HEK293 (cell line): Measurements from ENCODE around the gene TBX4.

Experiments used
- CTCF ChIA-PET: fragments of 350-600 bp; formaldehyde crosslinking; extraction: SDS; loops from one replicate; lab custom pipeline; 2021; ENCODE audit warnings: antibody characterized with exemption; lab: Yijun Ruan, JAX
- POLR2A ChIA-PET: fragments of 300-600 bp; formaldehyde crosslinking; extraction: SDS; loops from one replicate; lab custom pipeline; 2020; ENCODE audit warnings: antibody characterized with exemption, inconsistent platforms; lab: Yijun Ruan, JAX
- H3K27ac ChIP-seq: fragments of 200-500 bp; sonication (Bioruptor generic); 2 replicates; pipeline ENCODE4 v1.5.1; 2014; ENCODE audit warnings: low read depth, low read length, control low read depth, inconsistent platforms; ENCODE audit errors: extremely low read depth
- H3K36me3 ChIP-seq, 2 experiments: fragments of 200-500 bp in 1 of 2; sonication (Bioruptor generic) in 1 of 2; 1 replicate in 1 of 2; 2 replicates in 1 of 2; pipeline ENCODE4 v1.5.1; 2014 to 2017; ENCODE audit warnings: inconsistent platforms in 2 of 2, low read length in 2 of 2; ENCODE audit not compliant: control insufficient read depth in 2 of 2, insufficient read depth in 1 of 2
- H3K4me1 ChIP-seq: fragments of 200-500 bp; sonication (Bioruptor generic); 2 replicates; pipeline ENCODE4 v1.5.1; 2014; ENCODE audit warnings: mild to moderate bottlenecking, low read length, inconsistent platforms; ENCODE audit not compliant: control insufficient read depth, insufficient read depth
- H3K4me3 ChIP-seq: 2 replicates; pipeline ENCODE4 v1.5.1; 2011; ENCODE audit warnings: low read depth, mild to moderate bottlenecking, control low read depth, low read length, moderate library complexity
- H3K9me3 ChIP-seq: fragments of 200-500 bp; sonication (Bioruptor generic); 2 replicates; pipeline ENCODE4 v1.5.1; 2014; ENCODE audit warnings: low read depth, low read length, inconsistent platforms; ENCODE audit not compliant: control insufficient read depth, insufficient read depth
- IKZF3 ChIP-seq: fragments of 450-650 bp; IDR thresholded peaks from 2 replicates; pipeline ENCODE4 v1.5.0; 2018; ENCODE audit warnings: missing biosample characterization, mild to moderate bottlenecking, missing genetic modification characterization, moderate library complexity
- KLF1 ChIP-seq: fragments of 450-650 bp; formaldehyde crosslinking; IDR thresholded peaks from 2 replicates; pipeline ENCODE4 v1.5.1; 2016; ENCODE audit warnings: missing biosample characterization, missing genetic modification characterization
- KLF8 ChIP-seq: fragments of 450-650 bp; formaldehyde crosslinking; IDR thresholded peaks from 2 replicates; pipeline ENCODE4 v1.5.1; 2016; ENCODE audit warnings: missing biosample characterization, missing genetic modification characterization
- MZF1 ChIP-seq: fragments of 450-650 bp; formaldehyde crosslinking; IDR thresholded peaks from 2 replicates; pipeline ENCODE4 v1.5.1; 2017; ENCODE audit warnings: missing biosample characterization, missing genetic modification characterization, borderline replicate concordance
- OVOL3 ChIP-seq: fragments of 450-650 bp; formaldehyde crosslinking; IDR thresholded peaks from 2 replicates; pipeline ENCODE4 v1.5.1; 2016; ENCODE audit warnings: missing biosample characterization, missing genetic modification characterization
- YY2 ChIP-seq: fragments of 450-650 bp; formaldehyde crosslinking; IDR thresholded peaks from 2 replicates; pipeline ENCODE4 v1.5.1; 2016; ENCODE audit warnings: missing biosample characterization, missing genetic modification characterization
- ZFP3 ChIP-seq: fragments of 450-650 bp; formaldehyde crosslinking; IDR thresholded peaks from 2 replicates; pipeline ENCODE4 v1.5.1; 2016; ENCODE audit warnings: low read depth, missing biosample characterization, missing genetic modification characterization
- ZNF16 ChIP-seq: fragments of 450-650 bp; formaldehyde crosslinking; IDR thresholded peaks from 2 replicates; pipeline ENCODE4 v1.5.1; 2016; ENCODE audit warnings: low read depth, missing biosample characterization, missing genetic modification characterization
- ZNF223 ChIP-seq: fragments of 450-650 bp; formaldehyde crosslinking; IDR thresholded peaks from 2 replicates; pipeline ENCODE4 v1.5.1; 2016; ENCODE audit warnings: missing biosample characterization, missing genetic modification characterization
- ZNF24 ChIP-seq: fragments of 450-650 bp; formaldehyde crosslinking; IDR thresholded peaks from 2 replicates; pipeline ENCODE4 v1.5.1; 2016; ENCODE audit warnings: missing biosample characterization, missing genetic modification characterization
- ZNF549 ChIP-seq: fragments of 450-650 bp; IDR thresholded peaks from 2 replicates; pipeline ENCODE4 v1.5.1; 2018; ENCODE audit warnings: missing biosample characterization, missing genetic modification characterization, mild to moderate bottlenecking, inconsistent platforms, moderate library complexity
- ZNF558 ChIP-seq: fragments of 450-650 bp; formaldehyde crosslinking; IDR thresholded peaks from 2 replicates; pipeline ENCODE4 v1.5.1; 2016; ENCODE audit warnings: missing biosample characterization, missing genetic modification characterization
- ZNF623 ChIP-seq: fragments of 450-650 bp; formaldehyde crosslinking; IDR thresholded peaks from 2 replicates; pipeline ENCODE4 v1.5.1; 2016; ENCODE audit warnings: missing biosample characterization, missing genetic modification characterization
- ZNF629 ChIP-seq: fragments of 450-650 bp; formaldehyde crosslinking; IDR thresholded peaks from 2 replicates; pipeline ENCODE4 v1.5.1; 2017; ENCODE audit warnings: missing biosample characterization, missing genetic modification characterization
- ZNF664 ChIP-seq: fragments of 450-650 bp; formaldehyde crosslinking; IDR thresholded peaks from 2 replicates; pipeline ENCODE4 v1.5.1; 2016; ENCODE audit warnings: missing biosample characterization, missing genetic modification characterization
- TF ChIP-seq, protein P1 (sequence below): fragments of 450-650 bp; formaldehyde crosslinking; IDR thresholded peaks from 2 replicates; pipeline ENCODE4 v1.5.1; 2016; ENCODE audit warnings: missing biosample characterization, missing genetic modification characterization
- TF ChIP-seq, protein P2 (sequence below): fragments of 450-650 bp; formaldehyde crosslinking; IDR thresholded peaks from 2 replicates; pipeline ENCODE4 v1.5.0; 2017; ENCODE audit warnings: missing biosample characterization, missing genetic modification characterization, borderline replicate concordance
- TF ChIP-seq, protein P3 (sequence below): fragments of 450-650 bp; formaldehyde crosslinking; IDR thresholded peaks from 2 replicates; pipeline ENCODE4 v1.5.1; 2017; ENCODE audit warnings: missing biosample characterization, missing genetic modification characterization
- TF ChIP-seq, protein P4 (sequence below): fragments of 450-650 bp; formaldehyde crosslinking; IDR thresholded peaks from 2 replicates; pipeline ENCODE4 v1.5.1; 2016; ENCODE audit warnings: missing biosample characterization, missing genetic modification characterization
- TF ChIP-seq, protein P5 (sequence below): fragments of 450-650 bp; formaldehyde crosslinking; IDR thresholded peaks from 2 replicates; pipeline ENCODE4 v1.5.1; 2016; ENCODE audit warnings: missing biosample characterization, missing genetic modification characterization
- TF ChIP-seq, protein P6 (sequence below): fragments of 450-650 bp; formaldehyde crosslinking; IDR thresholded peaks from 2 replicates; pipeline ENCODE4 v1.5.1; 2017; ENCODE audit warnings: missing biosample characterization, missing genetic modification characterization

Gene TBX4

DNA sequence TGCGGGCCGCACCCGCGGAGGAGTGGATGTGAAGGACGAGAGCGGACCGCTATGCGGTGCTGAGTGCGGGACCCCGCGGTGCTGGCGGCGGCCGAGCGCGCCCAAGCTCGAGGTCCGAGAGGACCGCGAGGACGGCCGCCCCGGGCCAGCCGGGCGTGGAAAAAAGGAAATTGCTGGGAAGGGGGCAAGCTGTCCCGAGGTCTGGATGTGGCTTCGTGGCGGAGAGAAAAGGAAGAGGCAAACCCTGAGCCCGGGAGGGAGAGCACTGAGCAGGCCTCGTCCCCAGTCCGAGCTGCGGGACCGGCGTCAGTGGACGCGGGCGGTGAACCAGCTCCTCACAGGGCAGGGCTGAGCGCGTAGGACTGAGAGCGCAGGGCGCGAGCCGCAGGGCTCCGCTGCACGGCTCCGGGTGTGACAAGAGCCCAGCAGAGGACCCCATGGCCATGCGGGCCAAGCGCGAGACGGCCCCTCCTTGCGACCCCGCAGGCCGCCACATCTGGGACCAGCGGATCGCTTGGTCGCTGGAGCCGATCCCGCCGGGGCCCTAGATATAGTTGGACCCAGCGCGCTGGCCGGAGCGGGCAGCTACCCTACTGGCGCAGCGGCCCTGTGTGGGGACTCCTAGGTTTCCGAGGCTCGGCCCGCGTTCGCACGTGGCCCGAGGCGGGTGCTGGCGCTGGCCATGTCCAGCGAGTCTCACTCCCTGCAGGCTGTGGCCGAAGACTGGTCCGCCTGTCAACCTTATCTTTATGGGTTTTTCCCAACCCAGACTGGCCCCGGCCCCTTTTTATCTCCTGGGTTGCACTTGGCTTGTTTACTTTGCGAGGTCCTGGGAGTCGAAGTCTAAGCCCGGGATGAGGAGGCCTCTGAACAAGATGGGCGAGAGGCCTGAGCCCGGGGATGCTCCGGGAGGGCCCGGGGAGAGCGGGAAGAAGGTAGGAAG is 2.4 kb downstream of the TBX4 start (continued):
- TF ChIP-seq, protein P1, sequence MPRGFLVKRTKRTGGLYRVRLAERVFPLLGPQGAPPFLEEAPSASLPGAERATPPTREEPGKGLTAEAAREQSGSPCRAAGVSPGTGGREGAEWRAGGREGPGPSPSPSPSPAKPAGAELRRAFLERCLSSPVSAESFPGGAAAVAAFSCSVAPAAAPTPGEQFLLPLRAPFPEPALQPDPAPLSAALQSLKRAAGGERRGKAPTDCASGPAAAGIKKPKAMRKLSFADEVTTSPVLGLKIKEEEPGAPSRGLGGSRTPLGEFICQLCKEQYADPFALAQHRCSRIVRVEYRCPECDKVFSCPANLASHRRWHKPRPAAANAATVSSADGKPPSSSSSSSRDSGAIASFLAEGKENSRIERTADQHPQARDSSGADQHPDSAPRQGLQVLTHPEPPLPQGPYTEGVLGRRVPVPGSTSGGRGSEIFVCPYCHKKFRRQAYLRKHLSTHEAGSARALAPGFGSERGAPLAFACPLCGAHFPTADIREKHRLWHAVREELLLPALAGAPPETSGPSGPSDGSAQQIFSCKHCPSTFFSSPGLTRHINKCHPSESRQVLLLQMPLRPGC: no peak

DNA sequence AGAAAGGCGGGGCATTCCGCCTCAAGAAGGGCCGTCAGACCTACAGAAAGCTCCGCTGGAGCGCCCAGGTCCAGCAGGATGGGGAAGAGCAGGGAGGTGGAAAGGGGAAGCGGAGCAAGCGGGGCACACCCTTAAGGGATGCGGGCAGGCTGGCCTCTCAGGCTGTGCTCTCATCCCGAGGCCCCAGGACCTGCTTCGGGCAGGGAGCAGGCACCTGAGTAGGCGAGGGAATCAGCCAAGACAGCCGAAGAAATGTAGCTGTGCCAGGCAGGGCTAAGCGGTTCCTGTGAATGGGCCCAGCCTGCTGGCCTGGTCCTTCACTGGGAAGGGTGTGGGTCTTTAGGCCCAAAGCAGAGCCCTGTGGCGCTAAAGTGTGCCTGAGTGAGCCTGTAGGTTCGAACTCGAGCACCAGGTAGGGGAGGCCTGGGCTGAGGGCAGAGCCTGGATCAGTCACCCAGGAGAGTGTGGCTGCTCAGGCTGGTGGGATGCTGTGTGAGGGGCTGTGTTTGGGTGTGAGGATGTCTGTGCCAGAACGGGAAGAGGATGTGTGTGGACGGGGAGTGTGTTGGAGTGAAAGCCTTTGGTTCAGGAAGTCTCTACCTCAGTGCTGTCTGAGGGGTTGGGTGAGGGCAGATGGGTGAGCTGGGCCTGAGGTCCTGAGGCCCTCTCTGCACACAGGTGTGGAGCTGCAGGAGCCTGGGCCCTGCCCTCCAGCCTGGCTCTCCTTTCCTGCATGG is 3.3 kb downstream of the TBX4 start:
- POLR2A ChIA-PET: no interaction called here
- Histone ChIP-seq H3K27ac (no peak overlapping the region), H3K4me3 (no peak overlapping the region), H3K36me3 (no peaks in the 10 kb centered on the region), H3K4me1 (no peaks in the 10 kb centered on the region), H3K9me3 (no peaks in the 10 kb centered on the region)
- CTCF ChIA-PET: interaction anchor here (0.6 to 0.8 kb wide), 2 partner anchors 125 to 483 kb away, joined by 3 to 4 read pairs; no protein-coding TSS in a partner anchor
- no peak for TF ChIP-seq ZNF558 (tag by site-specific recombination)
- no peak for TF ChIP-seq ZNF16
- no peak for TF ChIP-seq OVOL3 (tag by site-specific recombination)
- TF ChIP-seq ZNF664 (tag by site-specific recombination): no peak
- TF ChIP-seq MZF1 (tag by site-specific recombination): no peak
- TF ChIP-seq, protein P2, sequence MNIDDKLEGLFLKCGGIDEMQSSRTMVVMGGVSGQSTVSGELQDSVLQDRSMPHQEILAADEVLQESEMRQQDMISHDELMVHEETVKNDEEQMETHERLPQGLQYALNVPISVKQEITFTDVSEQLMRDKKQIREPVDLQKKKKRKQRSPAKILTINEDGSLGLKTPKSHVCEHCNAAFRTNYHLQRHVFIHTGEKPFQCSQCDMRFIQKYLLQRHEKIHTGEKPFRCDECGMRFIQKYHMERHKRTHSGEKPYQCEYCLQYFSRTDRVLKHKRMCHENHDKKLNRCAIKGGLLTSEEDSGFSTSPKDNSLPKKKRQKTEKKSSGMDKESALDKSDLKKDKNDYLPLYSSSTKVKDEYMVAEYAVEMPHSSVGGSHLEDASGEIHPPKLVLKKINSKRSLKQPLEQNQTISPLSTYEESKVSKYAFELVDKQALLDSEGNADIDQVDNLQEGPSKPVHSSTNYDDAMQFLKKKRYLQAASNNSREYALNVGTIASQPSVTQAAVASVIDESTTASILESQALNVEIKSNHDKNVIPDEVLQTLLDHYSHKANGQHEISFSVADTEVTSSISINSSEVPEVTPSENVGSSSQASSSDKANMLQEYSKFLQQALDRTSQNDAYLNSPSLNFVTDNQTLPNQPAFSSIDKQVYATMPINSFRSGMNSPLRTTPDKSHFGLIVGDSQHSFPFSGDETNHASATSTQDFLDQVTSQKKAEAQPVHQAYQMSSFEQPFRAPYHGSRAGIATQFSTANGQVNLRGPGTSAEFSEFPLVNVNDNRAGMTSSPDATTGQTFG (tag by site-specific recombination): no peak
- no peak for TF ChIP-seq ZFP3
- TF ChIP-seq ZNF24 (tag by site-specific recombination): no peak
- no peak for TF ChIP-seq IKZF3 (tag by site-specific recombination)
- no peak for TF ChIP-seq KLF1 (tag by site-specific recombination)
- TF ChIP-seq, protein P3, sequence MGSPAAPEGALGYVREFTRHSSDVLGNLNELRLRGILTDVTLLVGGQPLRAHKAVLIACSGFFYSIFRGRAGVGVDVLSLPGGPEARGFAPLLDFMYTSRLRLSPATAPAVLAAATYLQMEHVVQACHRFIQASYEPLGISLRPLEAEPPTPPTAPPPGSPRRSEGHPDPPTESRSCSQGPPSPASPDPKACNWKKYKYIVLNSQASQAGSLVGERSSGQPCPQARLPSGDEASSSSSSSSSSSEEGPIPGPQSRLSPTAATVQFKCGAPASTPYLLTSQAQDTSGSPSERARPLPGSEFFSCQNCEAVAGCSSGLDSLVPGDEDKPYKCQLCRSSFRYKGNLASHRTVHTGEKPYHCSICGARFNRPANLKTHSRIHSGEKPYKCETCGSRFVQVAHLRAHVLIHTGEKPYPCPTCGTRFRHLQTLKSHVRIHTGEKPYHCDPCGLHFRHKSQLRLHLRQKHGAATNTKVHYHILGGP (tag by site-specific recombination): no peak
- TF ChIP-seq, protein P4, sequence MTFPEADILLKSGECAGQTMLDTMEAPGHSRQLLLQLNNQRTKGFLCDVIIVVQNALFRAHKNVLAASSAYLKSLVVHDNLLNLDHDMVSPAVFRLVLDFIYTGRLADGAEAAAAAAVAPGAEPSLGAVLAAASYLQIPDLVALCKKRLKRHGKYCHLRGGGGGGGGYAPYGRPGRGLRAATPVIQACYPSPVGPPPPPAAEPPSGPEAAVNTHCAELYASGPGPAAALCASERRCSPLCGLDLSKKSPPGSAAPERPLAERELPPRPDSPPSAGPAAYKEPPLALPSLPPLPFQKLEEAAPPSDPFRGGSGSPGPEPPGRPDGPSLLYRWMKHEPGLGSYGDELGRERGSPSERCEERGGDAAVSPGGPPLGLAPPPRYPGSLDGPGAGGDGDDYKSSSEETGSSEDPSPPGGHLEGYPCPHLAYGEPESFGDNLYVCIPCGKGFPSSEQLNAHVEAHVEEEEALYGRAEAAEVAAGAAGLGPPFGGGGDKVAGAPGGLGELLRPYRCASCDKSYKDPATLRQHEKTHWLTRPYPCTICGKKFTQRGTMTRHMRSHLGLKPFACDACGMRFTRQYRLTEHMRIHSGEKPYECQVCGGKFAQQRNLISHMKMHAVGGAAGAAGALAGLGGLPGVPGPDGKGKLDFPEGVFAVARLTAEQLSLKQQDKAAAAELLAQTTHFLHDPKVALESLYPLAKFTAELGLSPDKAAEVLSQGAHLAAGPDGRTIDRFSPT: no peak
- TF ChIP-seq ZNF223: no peak
- TF ChIP-seq, protein P5, sequence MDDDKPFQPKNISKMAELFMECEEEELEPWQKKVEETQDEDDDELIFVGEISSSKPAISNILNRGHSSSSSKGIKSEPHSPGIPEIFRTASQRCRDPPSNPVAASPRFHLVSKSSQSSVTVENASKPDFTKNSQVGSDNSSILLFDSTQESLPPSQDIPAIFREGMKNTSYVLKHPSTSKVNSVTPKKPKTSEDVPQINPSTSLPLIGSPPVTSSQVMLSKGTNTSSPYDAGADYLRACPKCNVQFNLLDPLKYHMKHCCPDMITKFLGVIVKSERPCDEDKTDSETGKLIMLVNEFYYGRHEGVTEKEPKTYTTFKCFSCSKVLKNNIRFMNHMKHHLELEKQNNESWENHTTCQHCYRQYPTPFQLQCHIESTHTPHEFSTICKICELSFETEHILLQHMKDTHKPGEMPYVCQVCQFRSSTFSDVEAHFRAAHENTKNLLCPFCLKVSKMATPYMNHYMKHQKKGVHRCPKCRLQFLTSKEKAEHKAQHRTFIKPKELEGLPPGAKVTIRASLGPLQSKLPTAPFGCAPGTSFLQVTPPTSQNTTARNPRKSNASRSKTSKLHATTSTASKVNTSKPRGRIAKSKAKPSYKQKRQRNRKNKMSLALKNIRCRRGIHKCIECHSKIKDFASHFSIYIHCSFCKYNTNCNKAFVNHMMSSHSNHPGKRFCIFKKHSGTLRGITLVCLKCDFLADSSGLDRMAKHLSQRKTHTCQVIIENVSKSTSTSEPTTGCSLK: no peak
- TF ChIP-seq ZNF629 (tag by site-specific recombination): no peak
- no peak for TF ChIP-seq ZNF623 (tag by site-specific recombination)
- TF ChIP-seq, protein P6, sequence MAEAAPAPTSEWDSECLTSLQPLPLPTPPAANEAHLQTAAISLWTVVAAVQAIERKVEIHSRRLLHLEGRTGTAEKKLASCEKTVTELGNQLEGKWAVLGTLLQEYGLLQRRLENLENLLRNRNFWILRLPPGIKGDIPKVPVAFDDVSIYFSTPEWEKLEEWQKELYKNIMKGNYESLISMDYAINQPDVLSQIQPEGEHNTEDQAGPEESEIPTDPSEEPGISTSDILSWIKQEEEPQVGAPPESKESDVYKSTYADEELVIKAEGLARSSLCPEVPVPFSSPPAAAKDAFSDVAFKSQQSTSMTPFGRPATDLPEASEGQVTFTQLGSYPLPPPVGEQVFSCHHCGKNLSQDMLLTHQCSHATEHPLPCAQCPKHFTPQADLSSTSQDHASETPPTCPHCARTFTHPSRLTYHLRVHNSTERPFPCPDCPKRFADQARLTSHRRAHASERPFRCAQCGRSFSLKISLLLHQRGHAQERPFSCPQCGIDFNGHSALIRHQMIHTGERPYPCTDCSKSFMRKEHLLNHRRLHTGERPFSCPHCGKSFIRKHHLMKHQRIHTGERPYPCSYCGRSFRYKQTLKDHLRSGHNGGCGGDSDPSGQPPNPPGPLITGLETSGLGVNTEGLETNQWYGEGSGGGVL (tag by site-specific recombination): no peak
- no peak for TF ChIP-seq KLF8 (tag by site-specific recombination)
- TF ChIP-seq YY2 (tag by site-specific recombination): no peak
- no peak for TF ChIP-seq ZNF549 (tag by site-specific recombination)
